ENCODE measurements around the gene HIVEP1.
A peak's percentile ranks its signal among the peaks of the same experiment; 100 is the strongest.

Gene HIVEP1

GRCh38 chr6:11971154-11971553 is 41.0 kb upstream of the HIVEP1 start:
- TF ChIP-seq CTCF (conservative IDR thresholded peaks at IDR 0.05) (no peak), ZFX (IDR thresholded peaks at IDR 0.05) (no peak)

GRCh38 chr6:11972270-11972669 is 39.8 kb upstream of the HIVEP1 start:
- no peak overlapping the region for H3K27ac ChIP-seq
- TF ChIP-seq CTCF (conservative IDR thresholded peaks at IDR 0.05) (no peak), ZFX (IDR thresholded peaks at IDR 0.05) (no peak)

More at GRCh38 chr6:11971154-11971553, 41.0 kb upstream of the HIVEP1 start:
- H3K27ac ChIP-seq, result no peak overlapping the region

- no peak for TF ChIP-seq ZFX (IDR thresholded peaks at IDR 0.05)
- no peak for TF ChIP-seq CTCF (conservative IDR thresholded peaks at IDR 0.05)
- H3K27ac ChIP-seq, result no peak overlapping the region
These were observed 39.3 kb upstream of the HIVEP1 start for GRCh38 chr6:11972806-11973205.

GRCh38 chr6:11973238-11973637 is 38.9 kb upstream of the HIVEP1 start:
- no peak overlapping the region for H3K27ac ChIP-seq
- TF ChIP-seq CTCF (conservative IDR thresholded peaks at IDR 0.05) (no peak), ZFX (IDR thresholded peaks at IDR 0.05) (no peak)

- TF ChIP-seq CTCF (conservative IDR thresholded peaks at IDR 0.05) (no peak), ZFX (IDR thresholded peaks at IDR 0.05) (no peak)
- no peak overlapping the region for H3K27ac ChIP-seq
These were observed 38.0 kb upstream of the HIVEP1 start for GRCh38 chr6:11974089-11974488.

- H3K27ac ChIP-seq, result peak overlapping the region; percentile 32
- TF ChIP-seq ZFX (IDR thresholded peaks at IDR 0.05), result no peak
- TF ChIP-seq CTCF (conservative IDR thresholded peaks at IDR 0.05), result no peak
These were observed 36.6 kb upstream of the HIVEP1 start for GRCh38 chr6:11975353-11975977.

GRCh38 chr6:11976489-11976888 is 35.6 kb upstream of the HIVEP1 start:
- TF ChIP-seq ZFX (IDR thresholded peaks at IDR 0.05), result no peak
- TF ChIP-seq CTCF (conservative IDR thresholded peaks at IDR 0.05), result no peak
- H3K27ac ChIP-seq, result no peak overlapping the region; the same call in 1 of the 2 replicates
